ENCODE results near the gene AKR1C8. TPM values are rescaled to one million over a fixed set of nuclear protein-coding genes. Genes with fewer than 3 reads are reported as not detected.
A peak's percentile ranks its signal among the peaks of the same experiment; 100 is the strongest.
"Not testable (repeated sequence)": the region's sequence is repeated elsewhere in the genome, so short reads cannot be mapped to it uniquely, and the experiment has no call there.

Gene AKR1C8
- polyA plus RNA-seq (ENCODE audit: insufficient read length in 3 of 3) = under 1 TPM; 0.07 to 0.50 (median 0.26) TPM

GRCh38 chr10:5184987-5185775 lies at the start of gene AKR1C8:
AKR1C8 (minus strand) TSS chr10:5185150; CDS start chr10:5185104, 46 bp downstream.
- DNase-seq (ENCODE audit: low read depth in 3 of 3, low spot score in 2 of 3) = peak in 1 of 3 donors; percentile 6

- no peak for DNase-seq (ENCODE audit: low read depth in 3 of 3, low spot score in 2 of 3)
Measured at GRCh38 chr10:5234106-5234860, 49.3 kb upstream of the AKR1C8 start.

- DNase-seq (ENCODE audit: low read depth in 3 of 3, low spot score in 2 of 3) = no peak
Measured at GRCh38 chr10:5233324-5233723, 48.4 kb upstream of the AKR1C8 start.

- no peak for DNase-seq (ENCODE audit: low read depth in 3 of 3, low spot score in 2 of 3)
Measured at GRCh38 chr10:5229019-5229418, 44.1 kb upstream of the AKR1C8 start.

- DNase-seq (ENCODE audit: low read depth in 3 of 3, low spot score in 2 of 3) = not testable (repeated sequence)
Measured at GRCh38 chr10:5222942-5223341, 38.0 kb upstream of the AKR1C8 start.

GRCh38 chr10:5219262-5219661 lies 34.3 kb upstream of the AKR1C8 start:
- no peak for DNase-seq (ENCODE audit: low read depth in 3 of 3, low spot score in 2 of 3)

- DNase-seq (ENCODE audit: low read depth in 3 of 3, low spot score in 2 of 3) = no peak
Measured at GRCh38 chr10:5216801-5217200, 31.9 kb upstream of the AKR1C8 start.

- no peak for DNase-seq (ENCODE audit: low read depth in 3 of 3, low spot score in 2 of 3)
Measured at GRCh38 chr10:5211696-5212536, 27.0 kb upstream of the AKR1C8 start.

- not testable (repeated sequence) for DNase-seq (ENCODE audit: low read depth in 3 of 3, low spot score in 2 of 3)
Measured at GRCh38 chr10:5210261-5210660, 25.3 kb upstream of the AKR1C8 start.

- DNase-seq (ENCODE audit: low read depth in 3 of 3, low spot score in 2 of 3) = not testable (repeated sequence)
Measured at GRCh38 chr10:5209776-5210175, 24.8 kb upstream of the AKR1C8 start.

- DNase-seq (ENCODE audit: low read depth in 3 of 3, low spot score in 2 of 3) = no peak
Measured at GRCh38 chr10:5206799-5207198, 21.8 kb upstream of the AKR1C8 start.

GRCh38 chr10:5199398-5199797 lies 14.4 kb upstream of the AKR1C8 start:
- no peak for DNase-seq (ENCODE audit: low read depth in 3 of 3, low spot score in 2 of 3)

- DNase-seq (ENCODE audit: low read depth in 3 of 3, low spot score in 2 of 3) = no peak
Measured at GRCh38 chr10:5198386-5198785, 13.4 kb upstream of the AKR1C8 start.

- no peak for DNase-seq (ENCODE audit: low read depth in 3 of 3, low spot score in 2 of 3)
Measured at GRCh38 chr10:5196702-5197113, 11.8 kb upstream of the AKR1C8 start, which contains the start of gene AKR1C4. AKR1C4 (plus strand) TSS chr10:5196837; CDS start chr10:5196868, 31 bp downstream.

- DNase-seq (ENCODE audit: low read depth in 3 of 3, low spot score in 2 of 3) = no peak
Measured at GRCh38 chr10:5195727-5196374, 10.9 kb upstream of the AKR1C8 start.

GRCh38 chr10:5194431-5194830 lies 9.5 kb upstream of the AKR1C8 start:
- DNase-seq (ENCODE audit: low read depth in 3 of 3, low spot score in 2 of 3) = no peak

GRCh38 chr10:5188358-5188757 lies 3.4 kb upstream of the AKR1C8 start:
- no peak for DNase-seq (ENCODE audit: low read depth in 3 of 3, low spot score in 2 of 3)

- no peak for DNase-seq (ENCODE audit: low read depth in 3 of 3, low spot score in 2 of 3)
Measured at GRCh38 chr10:5187867-5188266, 2.9 kb upstream of the AKR1C8 start.

GRCh38 chr10:5183923-5184322 lies 1.0 kb downstream of the AKR1C8 start:
- DNase-seq (ENCODE audit: low read depth in 3 of 3, low spot score in 2 of 3) = no peak

GRCh38 chr10:5180503-5180902 lies 4.4 kb downstream of the AKR1C8 start:
- DNase-seq (ENCODE audit: low read depth in 3 of 3, low spot score in 2 of 3) = not testable (repeated sequence)

Measured in right renal cortex interstitium (tissue), 3 donors.